ENCODE measurements around the gene ABRACL. TPM values are rescaled to one million over a fixed set of nuclear protein-coding genes. Genes with fewer than 3 reads are reported as not detected.

The ABRACL gene
- total and polyA plus RNA-seq, 2 donors (not counting 1 experiment from before 2014, with no cell fraction given) = 13.6 to 22.6 TPM

- H3K4me3 ChIP-seq (ENCODE audit: control extremely low read depth in 1 of 5, extremely low read depth in 1 of 5, insufficient read depth in 1 of 5, low read depth in 2 of 5, low read length in 4 of 5) = no peak overlapping the region
- no peaks in the 10 kb centered on the region for H3K9me3 Mint-ChIP-seq (ENCODE audit: insufficient read depth)
- no CpG with 5 or more reads among the region's 3 CpGs for WGBS (ENCODE audit: insufficient coverage)
- peaks cover 24% of the 10 kb centered on the region for H3K4me1 Mint-ChIP-seq
- H3K4me3 Mint-ChIP-seq = no peak overlapping the region
- TF ChIP-seq EZH2 (IDR thresholded peaks at IDR 0.05; ENCODE audit: borderline replicate concordance, insufficient read depth, low read depth, low read length, poor library complexity, severe bottlenecking) (no peak), CTCF (IDR thresholded peaks at IDR 0.05) (no peak)
- intact Hi-C loops (cut with micrococcal nuclease) = no loop called here
- H3K36me3 ChIP-seq (replicated peaks in 1 of 2; ENCODE audit: control extremely low read depth in 1 of 2, control insufficient read depth in 1 of 2, extremely low read depth in 1 of 2, insufficient read depth in 2 of 2, low read length in 1 of 2) = no peaks in the 10 kb centered on the region
- no peak overlapping the region for H3K27ac ChIP-seq (ENCODE audit: low read length in 2 of 2)
- H3K27me3 Mint-ChIP-seq = peaks cover 4% of the 10 kb centered on the region
- H3K4me1 ChIP-seq (ENCODE audit: control insufficient read depth in 2 of 2, insufficient read depth in 2 of 2, low read length in 2 of 2) = peaks cover 15 to 21% of the 10 kb centered on the region in 2 donors
- ChIA-PET CTCF (no interaction called here), POLR2A (no interaction called here)
- no peaks in the 10 kb centered on the region for H3K27me3 ChIP-seq (replicated peaks in 1 of 4; ENCODE audit: control extremely low read depth in 1 of 4, control insufficient read depth in 3 of 4, insufficient read depth in 4 of 4, low read length in 3 of 4)
- no peak overlapping the region for H2AFZ ChIP-seq (ENCODE audit: insufficient read depth, low read depth, low read length, poor library complexity, severe bottlenecking)
- H3K9me3 ChIP-seq (ENCODE audit: control extremely low read depth in 1 of 3, control insufficient read depth in 2 of 3, insufficient read depth in 1 of 3, low read length in 2 of 3) = peaks cover 0 to 2% (median 0%) of the 10 kb centered on the region in 3 donors
- no peaks in the 10 kb centered on the region for H3K79me2 ChIP-seq (ENCODE audit: control insufficient read depth, insufficient read depth, low read length)
- H3K27ac Mint-ChIP-seq = no peak overlapping the region
- H3K4me2 ChIP-seq (replicated peaks; ENCODE audit: low read depth, low read length, poor library complexity, severe bottlenecking) = no peak overlapping the region
- ATAC-seq (ENCODE audit: low read depth) = no peak
- DNase-seq = no peak
- no peaks in the 10 kb centered on the region for H4K20me1 ChIP-seq (ENCODE audit: control insufficient read depth, insufficient read depth, low read length, poor library complexity, severe bottlenecking)
- no peak overlapping the region for H3K9ac ChIP-seq (ENCODE audit: low read length)
Measured at GRCh38 chr6:139011980-139012379, 16.6 kb upstream of the ABRACL start.

GRCh38 chr6:139013185-139013800, 15.3 kb upstream of the ABRACL start:
- ChIA-PET CTCF (no interaction called here), POLR2A (no interaction called here)
- H3K79me2 ChIP-seq (ENCODE audit: control insufficient read depth, insufficient read depth, low read length) = no peaks in the 10 kb centered on the region
- TF ChIP-seq EZH2 (IDR thresholded peaks at IDR 0.05; ENCODE audit: borderline replicate concordance, insufficient read depth, low read depth, low read length, poor library complexity, severe bottlenecking) (no peak), CTCF (IDR thresholded peaks at IDR 0.05) (no peak)
- H3K4me1 ChIP-seq (ENCODE audit: control insufficient read depth in 2 of 2, insufficient read depth in 2 of 2, low read length in 2 of 2) = peaks cover 14 to 17% of the 10 kb centered on the region in 2 donors
- Mint-ChIP-seq H3K27me3 (peaks cover 4% of the 10 kb centered on the region), H3K9me3 (ENCODE audit: insufficient read depth) (no peaks in the 10 kb centered on the region), H3K4me3 (no peak overlapping the region), H3K27ac (no peak overlapping the region), H3K4me1 (peaks cover 20% of the 10 kb centered on the region)
- H4K20me1 ChIP-seq (ENCODE audit: control insufficient read depth, insufficient read depth, low read length, poor library complexity, severe bottlenecking) = no peaks in the 10 kb centered on the region
- intact Hi-C loops (cut with micrococcal nuclease) = no loop called here
- no peak for ATAC-seq (ENCODE audit: low read depth)
- H3K4me3 ChIP-seq (ENCODE audit: control extremely low read depth in 1 of 5, extremely low read depth in 1 of 5, insufficient read depth in 1 of 5, low read depth in 2 of 5, low read length in 4 of 5) = no peak overlapping the region
- no peak overlapping the region for H3K9ac ChIP-seq (ENCODE audit: low read length)
- peaks cover 0 to 1% (median 0%) of the 10 kb centered on the region in 3 donors for H3K9me3 ChIP-seq (ENCODE audit: control extremely low read depth in 1 of 3, control insufficient read depth in 2 of 3, insufficient read depth in 1 of 3, low read length in 2 of 3)
- no peaks in the 10 kb centered on the region for H3K36me3 ChIP-seq (replicated peaks in 1 of 2; ENCODE audit: control extremely low read depth in 1 of 2, control insufficient read depth in 1 of 2, extremely low read depth in 1 of 2, insufficient read depth in 2 of 2, low read length in 1 of 2)
- no peak overlapping the region for H3K4me2 ChIP-seq (replicated peaks; ENCODE audit: low read depth, low read length, poor library complexity, severe bottlenecking)
- DNase-seq = no peak
- H3K27me3 ChIP-seq (replicated peaks in 1 of 4; ENCODE audit: control extremely low read depth in 1 of 4, control insufficient read depth in 3 of 4, insufficient read depth in 4 of 4, low read length in 3 of 4) = no peaks in the 10 kb centered on the region
- H2AFZ ChIP-seq (ENCODE audit: insufficient read depth, low read depth, low read length, poor library complexity, severe bottlenecking) = no peak overlapping the region
- WGBS (ENCODE audit: insufficient coverage) = 100% methylated on average over 4 of the region's 4 CpGs
- no peak overlapping the region for H3K27ac ChIP-seq (ENCODE audit: low read length in 2 of 2)
